Stomach smooth muscle (tissue), 2 donors: ENCODE measurements around the gene MBOAT7.

Source experiments
- H3K27ac ChIP-seq: one replicate; pipeline ENCODE4 v1.7.0; 2013; ENCODE audit warnings: mild to moderate bottlenecking, low read length, inconsistent platforms
- H3K27me3 ChIP-seq, 2 donors: one replicate each; pipeline ENCODE4 v1.7.0; 2013; ENCODE audit warnings: low read length in 2 of 2; ENCODE audit not compliant: insufficient read depth in 2 of 2, control insufficient read depth in 1 of 2
- H3K36me3 ChIP-seq, 2 donors: one replicate each; pipeline ENCODE4 v1.7.0; 2013; ENCODE audit warnings: low read length in 2 of 2; ENCODE audit not compliant: control insufficient read depth in 2 of 2, insufficient read depth in 2 of 2
- H3K4me1 ChIP-seq: one replicate; pipeline ENCODE4 v1.7.0; 2013; ENCODE audit warnings: low read length; ENCODE audit not compliant: control insufficient read depth, insufficient read depth
- H3K4me3 ChIP-seq, 2 donors: one replicate each; pipeline ENCODE4 v1.7.0; 2013; ENCODE audit warnings: low read length in 2 of 2
- H3K9ac ChIP-seq, 2 donors: one replicate each; pipeline ENCODE4 v1.7.0; 2013; ENCODE audit warnings: low read length in 2 of 2, mild to moderate bottlenecking in 1 of 2
- H3K9me3 ChIP-seq, 2 donors: one replicate each; pipeline ENCODE4 v1.7.0; 2013; ENCODE audit warnings: low read length in 2 of 2; ENCODE audit not compliant: control insufficient read depth in 2 of 2
- donor health status: healthy.
- donor health status: Pancreatic carcinoma.

MBOAT7 gene

GRCh38 chr19:54152267-54152666, 37.1 kb downstream of the MBOAT7 start:
- no peak overlapping the region for H3K9ac ChIP-seq
- no peaks in the 10 kb centered on the region for H3K9me3 ChIP-seq
- H3K27ac ChIP-seq: no peak overlapping the region
- no peak overlapping the region for H3K4me3 ChIP-seq
- peaks cover 60 to 62% of the 10 kb centered on the region in 2 donors for H3K36me3 ChIP-seq
- H3K4me1 ChIP-seq: peaks cover 12% of the 10 kb centered on the region
- no peaks in the 10 kb centered on the region for H3K27me3 ChIP-seq

GRCh38 chr19:54151362-54152035, 37.9 kb downstream of the MBOAT7 start:
- peaks cover 17% of the 10 kb centered on the region for H3K4me1 ChIP-seq
- H3K9ac ChIP-seq: no peak overlapping the region
- no peaks in the 10 kb centered on the region for H3K9me3 ChIP-seq
- no peak overlapping the region for H3K4me3 ChIP-seq
- H3K27ac ChIP-seq: no peak overlapping the region
- H3K36me3 ChIP-seq: peaks cover 62 to 64% of the 10 kb centered on the region in 2 donors
- H3K27me3 ChIP-seq: no peaks in the 10 kb centered on the region

GRCh38 chr19:54149021-54149812, 40.2 kb downstream of the MBOAT7 start:
- Histone ChIP-seq H3K9me3 (no peaks in the 10 kb centered on the region), H3K9ac (no peak overlapping the region), H3K27ac (no peak overlapping the region), H3K27me3 (no peaks in the 10 kb centered on the region), H3K4me1 (peaks cover 15% of the 10 kb centered on the region), H3K36me3 (peaks cover 68 to 76% of the 10 kb centered on the region in 2 donors), H3K4me3 (no peak overlapping the region)

- no peak overlapping the region for H3K4me3 ChIP-seq
- no peak overlapping the region for H3K27ac ChIP-seq
- peaks cover 73 to 76% of the 10 kb centered on the region in 2 donors for H3K36me3 ChIP-seq
- no peaks in the 10 kb centered on the region for H3K9me3 ChIP-seq
- no peak overlapping the region for H3K9ac ChIP-seq
- H3K27me3 ChIP-seq: no peaks in the 10 kb centered on the region
- H3K4me1 ChIP-seq: peaks cover 10% of the 10 kb centered on the region
Observed at GRCh38 chr19:54148158-54148557, 41.2 kb downstream of the MBOAT7 start.

- Histone ChIP-seq H3K36me3 (peaks cover 73 to 79% of the 10 kb centered on the region in 2 donors), H3K4me1 (peaks cover 9% of the 10 kb centered on the region), H3K4me3 (no peak overlapping the region), H3K9ac (no peak overlapping the region), H3K27me3 (no peaks in the 10 kb centered on the region), H3K9me3 (no peaks in the 10 kb centered on the region), H3K27ac (no peak overlapping the region)
Observed at GRCh38 chr19:54147676-54148075, 41.7 kb downstream of the MBOAT7 start.

GRCh38 chr19:54145541-54146158, 43.7 kb downstream of the MBOAT7 start:
- no peak overlapping the region for H3K4me3 ChIP-seq
- peaks cover 13% of the 10 kb centered on the region for H3K4me1 ChIP-seq
- peaks cover 68 to 69% of the 10 kb centered on the region in 2 donors for H3K36me3 ChIP-seq
- no peak overlapping the region for H3K27ac ChIP-seq
- no peak overlapping the region for H3K9ac ChIP-seq
- H3K9me3 ChIP-seq: no peaks in the 10 kb centered on the region
- no peaks in the 10 kb centered on the region for H3K27me3 ChIP-seq

GRCh38 chr19:54142166-54142780, 47.1 kb downstream of the MBOAT7 start:
- H3K27ac ChIP-seq: no peak overlapping the region
- peaks cover 31% of the 10 kb centered on the region for H3K4me1 ChIP-seq
- no peak overlapping the region for H3K9ac ChIP-seq
- H3K36me3 ChIP-seq: peaks cover 49 to 53% of the 10 kb centered on the region in 2 donors
- no peak overlapping the region for H3K4me3 ChIP-seq
- no peaks in the 10 kb centered on the region for H3K9me3 ChIP-seq
- no peaks in the 10 kb centered on the region for H3K27me3 ChIP-seq

- H3K9me3 ChIP-seq: no peaks in the 10 kb centered on the region
- peaks cover 29% of the 10 kb centered on the region for H3K4me1 ChIP-seq
- H3K27me3 ChIP-seq: no peaks in the 10 kb centered on the region
- peaks cover 39 to 43% of the 10 kb centered on the region in 2 donors for H3K36me3 ChIP-seq
- no peak overlapping the region for H3K9ac ChIP-seq
- no peak overlapping the region for H3K27ac ChIP-seq
- H3K4me3 ChIP-seq: no peak overlapping the region
Observed at GRCh38 chr19:54141356-54141755, 48.0 kb downstream of the MBOAT7 start.

- Histone ChIP-seq H3K27ac (no peak overlapping the region), H3K9ac (peak overlapping the region; percentile 42 to 81), H3K36me3 (peaks cover 13 to 17% of the 10 kb centered on the region in 2 donors), H3K4me1 (peaks cover 35% of the 10 kb centered on the region), H3K27me3 (peaks cover 0 to 5% of the 10 kb centered on the region in 2 donors), H3K9me3 (no peaks in the 10 kb centered on the region), H3K4me3 (peak overlapping the region; percentile 53 to 82)
Observed at GRCh38 chr19:54138489-54139256, 50.7 kb downstream of the MBOAT7 start.
